Measurements from ENCODE around the gene NYNRIN. TPM values are rescaled to one million over a fixed set of nuclear protein-coding genes. Genes with fewer than 3 reads are reported as not detected.

Gene NYNRIN
- total and polyA plus RNA-seq, 5 donors: 5.1 to 12.0 (median 9.4) TPM

DNA sequence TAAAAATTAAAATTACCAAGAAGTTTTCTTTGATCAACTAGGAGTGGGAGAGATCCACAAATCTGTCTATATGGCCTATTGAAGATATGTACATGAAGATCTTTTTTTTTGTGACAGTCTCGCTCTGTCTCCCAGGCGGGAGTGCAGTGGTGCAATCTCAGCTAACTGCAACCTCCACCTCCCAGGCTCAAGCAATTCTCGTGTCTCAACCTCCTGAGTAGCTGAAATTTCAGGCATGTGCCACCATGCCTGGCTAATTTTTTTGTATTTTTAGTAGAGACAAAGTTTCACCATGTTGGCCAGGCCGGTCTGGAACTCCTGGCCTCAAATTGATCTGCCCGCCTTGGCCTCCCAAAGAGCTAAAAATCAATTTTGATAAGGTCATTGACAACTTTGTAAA is 35.4 kb upstream of the NYNRIN start:
- intact Hi-C loops (cut with DNase I): loop anchor here in 1 of 4 donors (10.0 kb wide), 1 partner anchor 71 kb away; no protein-coding TSS in a partner anchor
- Histone ChIP-seq H3K4me1 (ENCODE audit: control insufficient read depth, insufficient read depth, low read length) (no peaks in the 10 kb centered on the region), H3K27me3 (ENCODE audit: control insufficient read depth, insufficient read depth) (no peaks in the 10 kb centered on the region), H3K4me3 (ENCODE audit: low read length) (no peak overlapping the region), H3K27ac (ENCODE audit: low read length) (no peak overlapping the region), H3K9me3 (ENCODE audit: control insufficient read depth, low read length) (no peaks in the 10 kb centered on the region)
- ATAC-seq: no peak
- 91% methylated on average over 5 of the region's 5 CpGs for WGBS
- no peak for DNase-seq

GRCh38 chr14:24364841-24365240 is 34.0 kb upstream of the NYNRIN start:
- Histone ChIP-seq H3K4me3 (ENCODE audit: low read length) (no peak overlapping the region), H3K9me3 (ENCODE audit: control insufficient read depth, low read length) (no peaks in the 10 kb centered on the region), H3K27me3 (ENCODE audit: control insufficient read depth, insufficient read depth) (no peaks in the 10 kb centered on the region), H3K27ac (ENCODE audit: low read length) (no peak overlapping the region), H3K4me1 (ENCODE audit: control insufficient read depth, insufficient read depth, low read length) (no peaks in the 10 kb centered on the region)
- DNase-seq (no peak), ATAC-seq (no peak)
- intact Hi-C loops (cut with DNase I): loop anchor here (5.0 to 10.0 kb wide), 3 partner anchors 47 to 70 kb away; no protein-coding TSS in a partner anchor
- 68% methylated on average over 1 of the region's 1 CpG for WGBS

DNA sequence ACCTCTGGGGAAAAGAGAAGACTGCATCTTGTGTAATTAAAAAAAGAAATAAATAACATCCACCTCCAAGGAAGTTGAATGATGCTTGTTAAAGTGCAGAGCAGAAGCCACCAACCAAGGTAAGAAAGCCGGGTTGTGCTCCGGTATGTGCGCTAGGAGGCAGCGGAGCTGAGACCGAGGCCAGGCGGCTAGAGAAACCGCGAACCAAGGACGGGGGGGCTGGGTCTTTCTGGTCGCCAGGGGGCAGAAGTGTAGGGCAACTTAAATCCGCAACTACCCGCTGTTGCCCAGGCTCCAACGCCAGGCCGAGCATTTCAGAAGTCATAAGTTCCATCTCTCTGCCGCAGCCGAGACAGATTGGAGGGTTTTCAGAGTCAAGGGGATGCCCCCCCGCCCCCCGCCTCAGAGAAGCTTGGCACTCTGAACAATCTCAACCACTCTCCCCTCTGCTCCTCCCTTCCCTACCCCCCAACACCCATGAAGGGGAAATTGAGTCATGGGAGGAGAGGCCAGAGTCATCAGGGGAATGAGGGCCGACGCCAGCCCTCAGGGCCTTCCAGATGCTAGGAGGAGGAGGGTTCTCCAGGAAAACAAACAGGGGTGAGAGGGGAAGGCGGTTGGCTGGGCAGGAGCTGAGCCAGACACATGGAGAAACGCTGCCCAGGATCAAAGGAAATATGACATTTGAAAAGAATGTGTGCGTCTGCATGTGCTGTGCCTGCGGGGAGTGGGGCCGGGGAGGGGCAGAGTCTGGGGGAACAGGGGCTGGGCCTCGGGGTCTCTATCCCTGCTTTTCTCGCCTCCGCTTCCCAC is 33.0 kb upstream of the NYNRIN start:
- H3K9me3 ChIP-seq (ENCODE audit: control insufficient read depth, low read length): no peaks in the 10 kb centered on the region
- H3K27me3 ChIP-seq (ENCODE audit: control insufficient read depth, insufficient read depth): no peaks in the 10 kb centered on the region
- peak overlapping the region; percentile 83 for H3K4me3 ChIP-seq (ENCODE audit: low read length)
- WGBS: 7% methylated on average over 28 of the region's 28 CpGs
- DNase-seq (peak; percentile 91 to 94 (median 94)), ATAC-seq (peak; percentile 52 to 71)
- no peaks in the 10 kb centered on the region for H3K4me1 ChIP-seq (ENCODE audit: control insufficient read depth, insufficient read depth, low read length)
- intact Hi-C loops (cut with DNase I): loop anchor here (2.0 to 10.0 kb wide), 4 partner anchors 46 to 69 kb away; no protein-coding TSS in a partner anchor
- peak overlapping the region; percentile 95 for H3K27ac ChIP-seq (ENCODE audit: low read length)

DNA sequence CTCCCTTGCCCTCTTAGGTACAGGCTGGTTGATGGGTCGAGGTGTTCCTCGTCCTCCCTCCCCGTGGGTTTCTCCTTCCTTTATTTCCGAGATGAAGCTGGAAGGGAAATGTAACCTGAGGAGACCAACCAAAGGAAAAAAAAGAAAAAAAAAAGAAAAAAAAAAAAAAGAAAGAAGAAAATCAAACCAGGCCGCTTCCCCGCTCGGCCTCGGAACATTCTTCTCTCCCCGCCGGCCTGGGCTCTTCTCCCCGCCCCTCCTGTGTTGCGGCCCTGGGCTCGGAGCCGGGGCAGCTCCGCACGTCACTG is 32.4 kb upstream of the NYNRIN start:
- peak overlapping the region; percentile 95 for H3K27ac ChIP-seq (ENCODE audit: low read length)
- no peaks in the 10 kb centered on the region for H3K27me3 ChIP-seq (ENCODE audit: control insufficient read depth, insufficient read depth)
- no peaks in the 10 kb centered on the region for H3K9me3 ChIP-seq (ENCODE audit: control insufficient read depth, low read length)
- WGBS: 8% methylated on average over 16 of the region's 16 CpGs
- peak overlapping the region; percentile 83 for H3K4me3 ChIP-seq (ENCODE audit: low read length)
- ATAC-seq: no peak
- no peak for DNase-seq
- H3K4me1 ChIP-seq (ENCODE audit: control insufficient read depth, insufficient read depth, low read length): no peaks in the 10 kb centered on the region
- intact Hi-C loops (cut with DNase I): loop anchor here (2.0 to 10.0 kb wide), 4 partner anchors 46 to 68 kb away; no protein-coding TSS in a partner anchor

DNA sequence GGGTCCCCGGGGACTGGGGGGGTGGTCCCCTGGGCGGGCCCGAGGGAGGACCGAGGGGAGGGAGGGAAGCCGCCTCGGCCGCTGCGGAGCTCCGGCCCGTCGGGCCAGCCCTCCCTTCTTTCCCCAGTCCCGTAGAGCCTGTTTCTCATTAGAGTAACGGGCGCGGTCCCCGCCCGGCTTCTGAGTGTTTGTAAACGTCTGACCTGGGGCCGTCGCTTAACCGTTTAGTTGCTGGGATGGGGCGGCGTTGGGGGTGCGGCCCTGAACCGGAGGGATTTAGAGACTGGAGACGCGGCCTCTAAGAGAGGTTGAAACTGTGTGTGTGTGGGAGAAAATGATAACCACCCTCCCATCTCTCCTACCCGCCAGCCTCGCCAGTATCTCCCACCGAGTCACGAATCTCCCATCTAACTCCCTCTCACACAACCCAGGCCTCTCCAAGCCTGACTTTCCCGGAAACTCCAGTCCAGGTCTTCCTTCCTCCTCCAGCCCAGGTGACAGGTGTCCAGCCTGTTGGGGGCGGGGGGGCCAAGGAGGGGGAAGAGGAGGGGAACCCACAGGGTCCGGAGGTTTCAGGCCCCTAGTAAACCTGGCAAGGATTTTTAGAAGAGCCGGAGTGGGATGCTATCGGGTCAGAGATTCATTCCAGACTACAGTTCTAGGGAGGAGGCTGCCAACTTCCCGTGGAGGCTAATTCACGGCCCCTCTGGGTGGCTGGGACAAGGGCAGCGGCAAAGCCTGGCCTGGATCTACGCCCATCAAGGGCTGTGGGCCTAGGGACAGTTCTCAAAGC is 31.9 kb upstream of the NYNRIN start:
- 2% methylated on average over 40 of the region's 40 CpGs for WGBS
- ATAC-seq: peak; percentile 87 to 88
- Histone ChIP-seq H3K4me3 (ENCODE audit: low read length) (peak overlapping the region; percentile 83), H3K27me3 (ENCODE audit: control insufficient read depth, insufficient read depth) (no peaks in the 10 kb centered on the region), H3K4me1 (ENCODE audit: control insufficient read depth, insufficient read depth, low read length) (no peaks in the 10 kb centered on the region), H3K27ac (ENCODE audit: low read length) (peak overlapping the region; percentile 95), H3K9me3 (ENCODE audit: control insufficient read depth, low read length) (no peaks in the 10 kb centered on the region)
- DNase-seq: peak; percentile 93 to 97 (median 96)
- intact Hi-C loops (cut with DNase I): loop anchor here (2.0 to 10.0 kb wide), 4 partner anchors 45 to 68 kb away; no protein-coding TSS in a partner anchor

GRCh38 chr14:24367514-24368211 is 31.1 kb upstream of the NYNRIN start, which contains the start of gene NFATC4:
TSS of gene NFATC4 (plus strand) at chr14:24368184. CDS start at chr14:24368341, 157 bp downstream.
- Histone ChIP-seq H3K27me3 (ENCODE audit: control insufficient read depth, insufficient read depth) (no peaks in the 10 kb centered on the region), H3K9me3 (ENCODE audit: control insufficient read depth, low read length) (no peaks in the 10 kb centered on the region), H3K4me1 (ENCODE audit: control insufficient read depth, insufficient read depth, low read length) (no peaks in the 10 kb centered on the region), H3K4me3 (ENCODE audit: low read length) (peak within 1 kb of the TSS; percentile 83), H3K27ac (ENCODE audit: low read length) (peak within 1 kb of the TSS; percentile 95)
- intact Hi-C loops (cut with DNase I): loop anchor here (2.0 to 10.0 kb wide), 4 partner anchors 45 to 67 kb away; no protein-coding TSS in a partner anchor
- DNase-seq (peak; percentile 85 to 92 (median 90)), ATAC-seq (peak; percentile 35 to 62)
- 7% methylated on average over 21 of the region's 21 CpGs for WGBS

DNA sequence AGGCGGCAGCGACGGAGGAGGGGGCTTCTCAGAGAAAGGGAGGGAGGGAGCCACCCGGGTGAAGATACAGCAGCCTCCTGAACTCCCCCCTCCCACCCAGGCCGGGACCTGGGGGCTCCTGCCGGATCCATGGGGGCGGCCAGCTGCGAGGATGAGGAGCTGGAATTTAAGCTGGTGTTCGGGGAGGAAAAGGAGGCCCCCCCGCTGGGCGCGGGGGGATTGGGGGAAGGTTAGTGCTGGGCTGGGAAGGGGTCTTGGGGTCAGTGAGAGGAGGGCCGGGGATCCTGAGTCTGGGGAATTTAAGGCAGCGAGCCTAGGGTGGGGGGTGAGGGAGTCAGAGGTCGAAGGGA is 30.6 kb upstream of the NYNRIN start:
- WGBS: 2% methylated on average over 15 of the region's 15 CpGs
- Histone ChIP-seq H3K27ac (ENCODE audit: low read length) (peak overlapping the region; percentile 81), H3K4me1 (ENCODE audit: control insufficient read depth, insufficient read depth, low read length) (no peaks in the 10 kb centered on the region), H3K4me3 (ENCODE audit: low read length) (peak overlapping the region; percentile 83), H3K27me3 (ENCODE audit: control insufficient read depth, insufficient read depth) (no peaks in the 10 kb centered on the region), H3K9me3 (ENCODE audit: control insufficient read depth, low read length) (no peaks in the 10 kb centered on the region)
- no peak for DNase-seq
- intact Hi-C loops (cut with DNase I): loop anchor here (5.0 to 10.0 kb wide), 3 partner anchors 44 to 67 kb away; no protein-coding TSS in a partner anchor
- no peak for ATAC-seq

GRCh38 chr14:24368562-24369252 is 30.1 kb upstream of the NYNRIN start:
- DNase-seq (peak; percentile 75 to 90 (median 88)), ATAC-seq (peak in 1 of 2 donors; percentile 0)
- peak overlapping the region; percentile 81 for H3K27ac ChIP-seq (ENCODE audit: low read length)
- intact Hi-C loops (cut with DNase I): loop anchor here (5.0 to 10.0 kb wide), 3 partner anchors 44 to 66 kb away; no protein-coding TSS in a partner anchor
- H3K4me3 ChIP-seq (ENCODE audit: low read length): peak overlapping the region; percentile 83
- no peaks in the 10 kb centered on the region for H3K4me1 ChIP-seq (ENCODE audit: control insufficient read depth, insufficient read depth, low read length)
- no peaks in the 10 kb centered on the region for H3K9me3 ChIP-seq (ENCODE audit: control insufficient read depth, low read length)
- no peaks in the 10 kb centered on the region for H3K27me3 ChIP-seq (ENCODE audit: control insufficient read depth, insufficient read depth)
- 6% methylated on average over 51 of the region's 52 CpGs for WGBS

DNA sequence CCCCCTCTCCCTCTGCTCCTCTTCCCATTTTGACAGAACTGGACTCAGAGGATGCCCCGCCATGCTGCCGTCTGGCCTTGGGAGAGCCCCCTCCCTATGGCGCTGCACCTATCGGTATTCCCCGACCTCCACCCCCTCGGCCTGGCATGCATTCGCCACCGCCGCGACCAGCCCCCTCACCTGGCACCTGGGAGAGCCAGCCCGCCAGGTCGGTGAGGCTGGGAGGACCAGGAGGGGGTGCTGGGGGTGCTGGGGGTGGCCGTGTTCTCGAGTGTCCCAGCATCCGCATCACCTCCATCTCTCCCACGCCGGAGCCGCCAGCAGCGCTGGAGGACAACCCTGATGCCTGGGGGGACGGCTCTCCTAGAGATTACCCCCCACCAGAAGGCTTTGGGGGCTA is 29.3 kb upstream of the NYNRIN start:
- peak in 2 of 3 donors; percentile 64 to 76 for DNase-seq
- no peak for ATAC-seq
- intact Hi-C loops (cut with DNase I): loop anchor here (5.0 to 10.0 kb wide), 3 partner anchors 43 to 65 kb away; no protein-coding TSS in a partner anchor
- WGBS: 88% methylated on average over 20 of the region's 20 CpGs
- no peaks in the 10 kb centered on the region for H3K27me3 ChIP-seq (ENCODE audit: control insufficient read depth, insufficient read depth)
- H3K4me1 ChIP-seq (ENCODE audit: control insufficient read depth, insufficient read depth, low read length): no peaks in the 10 kb centered on the region
- H3K27ac ChIP-seq (ENCODE audit: low read length): no peak overlapping the region
- no peak overlapping the region for H3K4me3 ChIP-seq (ENCODE audit: low read length)
- no peaks in the 10 kb centered on the region for H3K9me3 ChIP-seq (ENCODE audit: control insufficient read depth, low read length)
